Lung (tissue), 12 donors: ENCODE measurements around the gene BRD9. TPM values are rescaled to one million over a fixed set of nuclear protein-coding genes. Genes with fewer than 3 reads are reported as not detected.

ENCODE experiments used
- ATAC-seq: fragments of 200-7000 bp; cut with Tn5 transposase; one replicate; pipeline ENCODE4 v1.9.1; 2020; ENCODE audit warnings: moderate number of reproducible peaks; ENCODE audit not compliant: insufficient read depth, low FRiP score
- DNase-seq, 3 donors: peaks; one replicate each; pipeline ENCODE4 v3.0.0-alpha.2; 2013 to 2017
- H3K27ac ChIP-seq, 2 donors: one replicate each; pipeline ENCODE4 v1.5.1; 2013; ENCODE audit warnings: mild to moderate bottlenecking in 2 of 2, moderate library complexity in 2 of 2, control low read depth in 1 of 2, inconsistent platforms in 1 of 2, low read depth in 1 of 2, low read length in 1 of 2
- H3K27me3 ChIP-seq, 3 donors: one replicate each; pipeline ENCODE4 v1.5.1; 2013; ENCODE audit warnings: low read length in 2 of 3; ENCODE audit not compliant: control insufficient read depth in 3 of 3, insufficient read depth in 3 of 3
- H3K36me3 ChIP-seq, 4 donors: one replicate each; pipeline ENCODE4 v1.5.1; 2013; ENCODE audit warnings: low read length in 4 of 4, mild to moderate bottlenecking in 1 of 4, moderate library complexity in 1 of 4; ENCODE audit not compliant: control insufficient read depth in 4 of 4, insufficient read depth in 4 of 4
- H3K4me1 ChIP-seq, 5 donors: one replicate each; pipeline ENCODE4 v1.5.1; 2013; ENCODE audit warnings: low read length in 5 of 5, mild to moderate bottlenecking in 2 of 5, moderate library complexity in 1 of 5; ENCODE audit not compliant: control insufficient read depth in 5 of 5, insufficient read depth in 5 of 5
- H3K4me3 ChIP-seq: one replicate; pipeline ENCODE4 v1.5.1; 2013; ENCODE audit warnings: mild to moderate bottlenecking, control low read depth, moderate library complexity
- H3K9ac ChIP-seq, 2 donors: one replicate each; pipeline ENCODE4 v1.5.1; 2013; ENCODE audit warnings: low read length in 2 of 2, control low read depth in 1 of 2; ENCODE audit not compliant: insufficient read depth in 1 of 2
- H3K9me3 ChIP-seq, 4 donors: one replicate each; pipeline ENCODE4 v1.5.1; 2013; ENCODE audit warnings: low read length in 3 of 4, mild to moderate bottlenecking in 1 of 4, moderate library complexity in 1 of 4; ENCODE audit not compliant: control insufficient read depth in 4 of 4, insufficient read depth in 3 of 4
- WGBS, 2 donors: extraction: QIAGEN DNeasy Blood & Tissue Kit; methylation state at CpG; one replicate each; pipeline ENCODE4 v1.1.7; 2013; 5-methylcytosine and 5-hydroxymethylcytosine counted together
- polyA plus RNA-seq, 2 donors: library from polyadenylated mRNA; stranded (reverse); fragments of 200-250 nt; gene quantifications; one replicate each; pipeline ENCODE4 v1.2.1, GENCODE V29; 2013
- total RNA-seq, 2 donors: library from RNA; depleted of rRNA in 1 of 2; stranded (reverse); fragments of >200 nt in 1 of 2; gene quantifications; one replicate each; pipeline ENCODE4 v1.2.1, GENCODE V29; 2014 to 2021
- TF ChIP-seq, protein P1 (sequence below): IDR thresholded peaks from 2 replicates; pipeline ENCODE4 v1.5.1; 2012; ENCODE audit warnings: mild to moderate bottlenecking; ENCODE audit errors: control extremely low read depth, extremely low read depth
- donor health status: control.
- donor health status: control.
- donor health status: Bipolar disorder and iron deficiency.
- donor health status: healthy.
- donor health status: DM: yes; HTN: yes; CAD: no.

The BRD9 gene
- total and polyA plus RNA-seq, 4 donors, result 24.3 to 69.7 (median 37.3) TPM

GRCh38 chr5:815449-815848 is 77.2 kb downstream of the BRD9 start:
- 94 to 96% methylated on average over 3 of the region's 3 CpGs for WGBS, 2 donors

More at GRCh38 chr5:815449-815848, 77.2 kb downstream of the BRD9 start:
- TF ChIP-seq, protein P1, sequence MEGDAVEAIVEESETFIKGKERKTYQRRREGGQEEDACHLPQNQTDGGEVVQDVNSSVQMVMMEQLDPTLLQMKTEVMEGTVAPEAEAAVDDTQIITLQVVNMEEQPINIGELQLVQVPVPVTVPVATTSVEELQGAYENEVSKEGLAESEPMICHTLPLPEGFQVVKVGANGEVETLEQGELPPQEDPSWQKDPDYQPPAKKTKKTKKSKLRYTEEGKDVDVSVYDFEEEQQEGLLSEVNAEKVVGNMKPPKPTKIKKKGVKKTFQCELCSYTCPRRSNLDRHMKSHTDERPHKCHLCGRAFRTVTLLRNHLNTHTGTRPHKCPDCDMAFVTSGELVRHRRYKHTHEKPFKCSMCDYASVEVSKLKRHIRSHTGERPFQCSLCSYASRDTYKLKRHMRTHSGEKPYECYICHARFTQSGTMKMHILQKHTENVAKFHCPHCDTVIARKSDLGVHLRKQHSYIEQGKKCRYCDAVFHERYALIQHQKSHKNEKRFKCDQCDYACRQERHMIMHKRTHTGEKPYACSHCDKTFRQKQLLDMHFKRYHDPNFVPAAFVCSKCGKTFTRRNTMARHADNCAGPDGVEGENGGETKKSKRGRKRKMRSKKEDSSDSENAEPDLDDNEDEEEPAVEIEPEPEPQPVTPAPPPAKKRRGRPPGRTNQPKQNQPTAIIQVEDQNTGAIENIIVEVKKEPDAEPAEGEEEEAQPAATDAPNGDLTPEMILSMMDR, result no peak
- Histone ChIP-seq H3K9ac (no peak overlapping the region), H3K4me1 (no peaks in the 10 kb centered on the region), H3K9me3 (peaks cover 0 to 2% (median 0%) of the 10 kb centered on the region in 4 donors), H3K27ac (no peak overlapping the region), H3K27me3 (no peaks in the 10 kb centered on the region), H3K4me3 (no peak overlapping the region), H3K36me3 (peaks cover 0 to 3% (median 0%) of the 10 kb centered on the region in 4 donors)
- no peak for ATAC-seq
- no peak for DNase-seq

Other genes with a start within 250 kb of the BRD9 start
- 10 to 100 TPM in 1 of 2 donors, 1 to 10 TPM in 1; 6.4 to 24.1 TPM for gene TPPP, start 199.4 kb downstream of the BRD9 start, total RNA-seq
- gene TPPP, start 199.4 kb downstream of the BRD9 start, polyA plus RNA-seq, result 1 to 10 TPM; 3.7 to 5.2 TPM
- gene ZDHHC11B, start 108.1 kb downstream of the BRD9 start, total RNA-seq, result 10 to 100 TPM in 1 of 2 donors, 1 to 10 TPM in 1; 6.9 to 44.4 TPM
- gene ZDHHC11B, start 108.1 kb downstream of the BRD9 start, polyA plus RNA-seq, result 1 to 10 TPM; 3.1 to 5.2 TPM
- gene ZDHHC11, start 41.8 kb downstream of the BRD9 start, total RNA-seq, result 100 to 1,000 TPM in 1 of 2 donors, 10 to 100 TPM in 1; 31.3 to 110 TPM
- 1 to 10 TPM; 6.8 to 9.8 TPM for gene ZDHHC11, start 41.8 kb downstream of the BRD9 start, polyA plus RNA-seq
- 1 to 10 TPM; 3.3 to 6.2 TPM for gene TRIP13, start 83 bp upstream of the BRD9 start, total RNA-seq
- 1 to 10 TPM; 2.7 to 3.1 TPM for gene TRIP13, start 83 bp upstream of the BRD9 start, polyA plus RNA-seq
- gene NKD2, start 116.0 kb upstream of the BRD9 start, total RNA-seq, result 10 to 100 TPM in 1 of 2 donors, 1 to 10 TPM in 1; 9.9 to 88.0 TPM
- 10 to 100 TPM; 34.3 to 62.5 TPM for gene NKD2, start 116.0 kb upstream of the BRD9 start, polyA plus RNA-seq
- 10 to 100 TPM; 42.8 to 50.4 TPM for gene SLC12A7, start 219.3 kb upstream of the BRD9 start, total RNA-seq
- 10 to 100 TPM; 14.8 to 36.9 TPM for gene SLC12A7, start 219.3 kb upstream of the BRD9 start, polyA plus RNA-seq